Stomach (tissue), 4 donors: ENCODE data around the gene MKX.

Source experiments
- CTCF ChIP-seq, 7 experiments: fragments of 450-650 bp in 4 of 7; fragments of 200-600 bp in 3 of 7; sonication (generic) in 3 of 7; IDR thresholded peaks; one replicate each; pipeline ENCODE4 v1.5.1; 2016 to 2019; ENCODE audit warnings: antibody characterized with exemption in 7 of 7, control low read depth in 2 of 7, mild to moderate bottlenecking in 1 of 7
- POLR2A ChIP-seq, 4 donors: fragments of 450-650 bp; IDR thresholded peaks; one replicate each; pipeline ENCODE4 v1.6.1; 2016; ENCODE audit warnings: antibody characterized with exemption in 4 of 4, control low read depth in 2 of 4, mild to moderate bottlenecking in 1 of 4, moderate library complexity in 1 of 4

- TF ChIP-seq POLR2A (IDR thresholded peaks at IDR 0.05) (no peak), CTCF (IDR thresholded peaks at IDR 0.05) (no peak)
Observed at GRCh38 chr10:27760867-27761266, 15.2 kb upstream of the MKX start.
